IPS-NIHi7 (cell line): ENCODE results near the gene OR2T12.
"Not testable (repeated sequence)": the region's sequence is repeated elsewhere in the genome, so short reads cannot be mapped to it uniquely, and the experiment has no call there.

Experiments
- DNase-seq: peaks from one replicate; pipeline ENCODE4 v3.0.0; 2012; ENCODE audit warnings: mixed read lengths; ENCODE audit errors: extremely low spot score

Gene OR2T12

GRCh38 chr1:248303324-248303723, at the start of gene OR2T12:
OR2T12 (minus strand) TSS chr1:248303424; CDS start chr1:248295578, 7,846 bp downstream.
- DNase-seq: no peak

GRCh38 chr1:248348475-248348874, 45.3 kb upstream of the OR2T12 start, which contains the start of gene OR14C36:
OR14C36 (plus strand) TSS chr1:248348775; CDS start chr1:248348775, 0 bp downstream.
- DNase-seq: no peak

GRCh38 chr1:248343451-248343850, 40.2 kb upstream of the OR2T12 start:
- no peak for DNase-seq

GRCh38 chr1:248324468-248324867, 21.2 kb upstream of the OR2T12 start, which contains the start of gene OR2M7:
OR2M7 (minus strand) TSS chr1:248324568; CDS start chr1:248324568, 0 bp downstream.
- DNase-seq: no peak

- no peak for DNase-seq
These were observed 13.6 kb upstream of the OR2T12 start for GRCh38 chr1:248316796-248317195.

GRCh38 chr1:248306740-248307139, 3.5 kb upstream of the OR2T12 start:
- not testable (repeated sequence) for DNase-seq

- no peak for DNase-seq
These were observed 2.9 kb upstream of the OR2T12 start for GRCh38 chr1:248306103-248306502.

GRCh38 chr1:248305672-248306071, 2.4 kb upstream of the OR2T12 start:
- not testable (repeated sequence) for DNase-seq

- DNase-seq: no peak
These were observed 14.8 kb downstream of the OR2T12 start for GRCh38 chr1:248288391-248288790.

- no peak for DNase-seq
These were observed 25.3 kb downstream of the OR2T12 start, which contains the start of gene OR2T33 for GRCh38 chr1:248277876-248278275. OR2T33 (minus strand) TSS chr1:248277976; CDS start chr1:248273814, 4,162 bp downstream.

- not testable (repeated sequence) for DNase-seq
These were observed 30.0 kb downstream of the OR2T12 start for GRCh38 chr1:248273225-248273624.

GRCh38 chr1:248268178-248268577, 35.0 kb downstream of the OR2T12 start:
- DNase-seq: no peak

GRCh38 chr1:248259309-248259708, 43.9 kb downstream of the OR2T12 start:
- DNase-seq: not testable (repeated sequence)

GRCh38 chr1:248243204-248243603, 60.0 kb downstream of the OR2T12 start:
- DNase-seq: peak; percentile 31
